ENCODE measurements around the gene LPIN3.
A peak's percentile ranks its signal among the peaks of the same experiment; 100 is the strongest.

GRCh38 chr20:41340327-41341055 is at the start of gene LPIN3:
- TF ChIP-seq CTCF (IDR thresholded peaks at IDR 0.05; ENCODE audit: poor library complexity) (peak; percentile 56), EZH2 (IDR thresholded peaks at IDR 0.05; ENCODE audit: borderline replicate concordance) (no peak)

All from hepatocyte (in vitro differentiated cells).